ENCODE measurements around the gene KIAA0753. TPM values are rescaled to one million over a fixed set of nuclear protein-coding genes. Genes with fewer than 3 reads are reported as not detected.

KIAA0753 gene
- total RNA-seq, 2 donors from 2014 or later, result 37.2 to 50.1 TPM

GRCh38 chr17:6623941-6624340, 16.6 kb downstream of the KIAA0753 start:
- H3K36me3 ChIP-seq (ENCODE audit: control insufficient read depth, insufficient read depth, low read length), result peaks cover 90% of the 10 kb centered on the region
- no peak overlapping the region for H3K9ac ChIP-seq (ENCODE audit: extremely low read depth, low read length, poor library complexity, severe bottlenecking)
- no peak overlapping the region for H3K27ac Mint-ChIP-seq
- H3K9me3 Mint-ChIP-seq, result no peaks in the 10 kb centered on the region
- H3K27me3 Mint-ChIP-seq (ENCODE audit: insufficient read depth), result no peaks in the 10 kb centered on the region
- H3K4me1 Mint-ChIP-seq, result no peaks in the 10 kb centered on the region
- TF ChIP-seq, protein P1, sequence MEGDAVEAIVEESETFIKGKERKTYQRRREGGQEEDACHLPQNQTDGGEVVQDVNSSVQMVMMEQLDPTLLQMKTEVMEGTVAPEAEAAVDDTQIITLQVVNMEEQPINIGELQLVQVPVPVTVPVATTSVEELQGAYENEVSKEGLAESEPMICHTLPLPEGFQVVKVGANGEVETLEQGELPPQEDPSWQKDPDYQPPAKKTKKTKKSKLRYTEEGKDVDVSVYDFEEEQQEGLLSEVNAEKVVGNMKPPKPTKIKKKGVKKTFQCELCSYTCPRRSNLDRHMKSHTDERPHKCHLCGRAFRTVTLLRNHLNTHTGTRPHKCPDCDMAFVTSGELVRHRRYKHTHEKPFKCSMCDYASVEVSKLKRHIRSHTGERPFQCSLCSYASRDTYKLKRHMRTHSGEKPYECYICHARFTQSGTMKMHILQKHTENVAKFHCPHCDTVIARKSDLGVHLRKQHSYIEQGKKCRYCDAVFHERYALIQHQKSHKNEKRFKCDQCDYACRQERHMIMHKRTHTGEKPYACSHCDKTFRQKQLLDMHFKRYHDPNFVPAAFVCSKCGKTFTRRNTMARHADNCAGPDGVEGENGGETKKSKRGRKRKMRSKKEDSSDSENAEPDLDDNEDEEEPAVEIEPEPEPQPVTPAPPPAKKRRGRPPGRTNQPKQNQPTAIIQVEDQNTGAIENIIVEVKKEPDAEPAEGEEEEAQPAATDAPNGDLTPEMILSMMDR (conservative IDR thresholded peaks at IDR 0.05), result no peak
- no peak overlapping the region for H3K4me3 Mint-ChIP-seq
- 89 to 100% methylated on average over 1 to 3 of the region's 3 CpGs for WGBS, 2 experiments (ENCODE audit: insufficient coverage in 1 of 2, insufficient read length in 1 of 2)
- no peak overlapping the region for H3K4me3 ChIP-seq (ENCODE audit: low read length)
- no peak overlapping the region for H3K27ac ChIP-seq (ENCODE audit: low read depth, low read length)
- peaks cover 58% of the 10 kb centered on the region for H3K36me3 Mint-ChIP-seq (ENCODE audit: low read depth)
- no peak for DNase-seq
- H3K9me3 ChIP-seq (ENCODE audit: control insufficient read depth, low read length), result no peaks in the 10 kb centered on the region
- no peaks in the 10 kb centered on the region for H3K27me3 ChIP-seq (ENCODE audit: control insufficient read depth, insufficient read depth, low read length, poor library complexity, severe bottlenecking)
- no peaks in the 10 kb centered on the region for H3K4me1 ChIP-seq (ENCODE audit: control insufficient read depth, insufficient read depth, low read length)

- TF ChIP-seq, protein P1 (conservative IDR thresholded peaks at IDR 0.05), result no peak
- peaks cover 78% of the 10 kb centered on the region for H3K36me3 ChIP-seq (ENCODE audit: control insufficient read depth, insufficient read depth, low read length)
- no peaks in the 10 kb centered on the region for H3K9me3 ChIP-seq (ENCODE audit: control insufficient read depth, low read length)
- no peak overlapping the region for H3K9ac ChIP-seq (ENCODE audit: extremely low read depth, low read length, poor library complexity, severe bottlenecking)
- no peaks in the 10 kb centered on the region for H3K4me1 ChIP-seq (ENCODE audit: control insufficient read depth, insufficient read depth, low read length)
- WGBS, 2 experiments (ENCODE audit: insufficient coverage in 1 of 2, insufficient read length in 1 of 2), result 97 to 100% methylated on average over 2 to 4 of the region's 4 CpGs
- Mint-ChIP-seq H3K4me1 (peaks cover 2% of the 10 kb centered on the region), H3K4me3 (no peak overlapping the region), H3K36me3 (ENCODE audit: low read depth) (peaks cover 68% of the 10 kb centered on the region), H3K9me3 (no peaks in the 10 kb centered on the region), H3K27me3 (ENCODE audit: insufficient read depth) (no peaks in the 10 kb centered on the region), H3K27ac (no peak overlapping the region)
- no peak for DNase-seq
- H3K4me3 ChIP-seq (ENCODE audit: low read length), result no peak overlapping the region
- H3K27me3 ChIP-seq (ENCODE audit: control insufficient read depth, insufficient read depth, low read length, poor library complexity, severe bottlenecking), result no peaks in the 10 kb centered on the region
- H3K27ac ChIP-seq (ENCODE audit: low read depth, low read length), result no peak overlapping the region
Observed at GRCh38 chr17:6611231-6611630, 29.3 kb downstream of the KIAA0753 start.

DNA sequence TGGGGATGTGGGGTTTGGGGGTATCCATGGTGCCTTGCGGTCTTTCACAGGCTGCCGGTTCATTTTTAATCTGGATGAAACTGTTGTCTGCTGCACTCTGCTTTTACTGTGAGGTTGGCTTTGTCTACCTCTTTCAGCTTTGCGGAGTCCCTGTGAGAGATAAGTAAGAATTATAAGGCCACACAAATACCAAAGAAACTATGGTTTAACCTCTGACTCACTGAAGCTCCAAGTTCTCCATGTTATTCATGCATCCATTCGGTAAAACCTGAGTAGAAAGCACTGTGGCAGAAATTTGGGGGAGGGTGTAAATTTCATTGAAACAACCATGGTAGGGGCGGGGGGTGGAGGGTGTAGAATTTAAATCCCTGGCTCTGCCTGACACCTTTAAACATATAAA, 30.5 kb downstream of the KIAA0753 start:
- Mint-ChIP-seq H3K36me3 (ENCODE audit: low read depth) (peaks cover 71% of the 10 kb centered on the region), H3K4me1 (peaks cover 2% of the 10 kb centered on the region), H3K9me3 (no peaks in the 10 kb centered on the region), H3K27me3 (ENCODE audit: insufficient read depth) (no peaks in the 10 kb centered on the region), H3K4me3 (no peak overlapping the region), H3K27ac (no peak overlapping the region)
- no peak overlapping the region for H3K4me3 ChIP-seq (ENCODE audit: low read length)
- H3K9ac ChIP-seq (ENCODE audit: extremely low read depth, low read length, poor library complexity, severe bottlenecking), result no peak overlapping the region
- WGBS, 2 experiments (ENCODE audit: insufficient coverage in 1 of 2, insufficient read length in 1 of 2), result 98 to 100% methylated on average over 1 to 4 of the region's 5 CpGs
- H3K36me3 ChIP-seq (ENCODE audit: control insufficient read depth, insufficient read depth, low read length), result peaks cover 78% of the 10 kb centered on the region
- H3K9me3 ChIP-seq (ENCODE audit: control insufficient read depth, low read length), result no peaks in the 10 kb centered on the region
- H3K27ac ChIP-seq (ENCODE audit: low read depth, low read length), result no peak overlapping the region
- no peaks in the 10 kb centered on the region for H3K4me1 ChIP-seq (ENCODE audit: control insufficient read depth, insufficient read depth, low read length)
- no peak for DNase-seq
- no peaks in the 10 kb centered on the region for H3K27me3 ChIP-seq (ENCODE audit: control insufficient read depth, insufficient read depth, low read length, poor library complexity, severe bottlenecking)
- TF ChIP-seq, protein P1 (conservative IDR thresholded peaks at IDR 0.05), result no peak

Data from endodermal cell (in vitro differentiated cells).